ENCODE data around the gene TPST1.

- TF ChIP-seq CTCF (IDR thresholded peaks at IDR 0.05) (no peak), EP300 (IDR thresholded peaks at IDR 0.05) (no peak)
Measured at GRCh38 chr7:66376264-66376945, 171.3 kb downstream of the TPST1 start.
